ENCODE data around the gene ATF7IP2.
"Not testable (repeated sequence)": the region's sequence is repeated elsewhere in the genome, so short reads cannot be mapped to it uniquely, and the experiment has no call there.

Gene ATF7IP2

GRCh38 chr16:10349851-10350250 lies 36.0 kb upstream of the ATF7IP2 start:
- TF ChIP-seq, protein P1, sequence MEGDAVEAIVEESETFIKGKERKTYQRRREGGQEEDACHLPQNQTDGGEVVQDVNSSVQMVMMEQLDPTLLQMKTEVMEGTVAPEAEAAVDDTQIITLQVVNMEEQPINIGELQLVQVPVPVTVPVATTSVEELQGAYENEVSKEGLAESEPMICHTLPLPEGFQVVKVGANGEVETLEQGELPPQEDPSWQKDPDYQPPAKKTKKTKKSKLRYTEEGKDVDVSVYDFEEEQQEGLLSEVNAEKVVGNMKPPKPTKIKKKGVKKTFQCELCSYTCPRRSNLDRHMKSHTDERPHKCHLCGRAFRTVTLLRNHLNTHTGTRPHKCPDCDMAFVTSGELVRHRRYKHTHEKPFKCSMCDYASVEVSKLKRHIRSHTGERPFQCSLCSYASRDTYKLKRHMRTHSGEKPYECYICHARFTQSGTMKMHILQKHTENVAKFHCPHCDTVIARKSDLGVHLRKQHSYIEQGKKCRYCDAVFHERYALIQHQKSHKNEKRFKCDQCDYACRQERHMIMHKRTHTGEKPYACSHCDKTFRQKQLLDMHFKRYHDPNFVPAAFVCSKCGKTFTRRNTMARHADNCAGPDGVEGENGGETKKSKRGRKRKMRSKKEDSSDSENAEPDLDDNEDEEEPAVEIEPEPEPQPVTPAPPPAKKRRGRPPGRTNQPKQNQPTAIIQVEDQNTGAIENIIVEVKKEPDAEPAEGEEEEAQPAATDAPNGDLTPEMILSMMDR (IDR thresholded peaks at IDR 0.05; ENCODE audit: extremely low read depth, missing control alignments): no peak
- DNase-seq (ENCODE audit: low spot score): no peak

GRCh38 chr16:10352262-10352661 lies 33.6 kb upstream of the ATF7IP2 start:
- TF ChIP-seq, protein P1 (IDR thresholded peaks at IDR 0.05; ENCODE audit: extremely low read depth, missing control alignments): no peak
- DNase-seq (ENCODE audit: low spot score): no peak

DNA sequence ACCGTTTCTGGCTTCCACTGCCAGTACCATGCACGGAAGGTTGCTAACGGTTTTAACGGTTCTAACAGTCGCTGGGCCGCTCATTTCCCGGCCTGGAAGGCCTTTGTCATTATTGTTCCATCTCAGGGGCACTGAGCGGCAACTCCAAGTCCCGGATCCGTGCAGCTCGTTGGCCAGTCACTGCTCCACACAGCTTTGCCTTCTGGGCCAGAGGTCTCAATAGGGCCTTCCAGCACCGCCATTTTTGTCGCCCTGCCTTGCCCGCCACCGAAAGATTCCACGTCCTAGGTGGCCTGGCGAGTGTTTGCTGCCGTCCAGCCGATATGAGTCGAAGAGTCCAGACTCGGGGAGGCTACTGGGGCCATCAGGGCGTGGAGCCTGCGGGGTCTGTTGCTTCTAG lies 30.3 kb upstream of the ATF7IP2 start:
- no peak for DNase-seq (ENCODE audit: low spot score)
- TF ChIP-seq, protein P1 (IDR thresholded peaks at IDR 0.05; ENCODE audit: extremely low read depth, missing control alignments): no peak

- no peak for DNase-seq (ENCODE audit: low spot score)
- TF ChIP-seq, protein P1 (IDR thresholded peaks at IDR 0.05; ENCODE audit: extremely low read depth, missing control alignments): no peak
Observed at GRCh38 chr16:10356870-10357842, 28.7 kb upstream of the ATF7IP2 start.

GRCh38 chr16:10361747-10362076 lies 24.1 kb upstream of the ATF7IP2 start:
- DNase-seq (ENCODE audit: low spot score): not testable (repeated sequence)

GRCh38 chr16:10362077-10362863 lies 23.6 kb upstream of the ATF7IP2 start:
- TF ChIP-seq, protein P1 (IDR thresholded peaks at IDR 0.05; ENCODE audit: extremely low read depth, missing control alignments): no peak
- DNase-seq (ENCODE audit: low spot score): no peak

DNA sequence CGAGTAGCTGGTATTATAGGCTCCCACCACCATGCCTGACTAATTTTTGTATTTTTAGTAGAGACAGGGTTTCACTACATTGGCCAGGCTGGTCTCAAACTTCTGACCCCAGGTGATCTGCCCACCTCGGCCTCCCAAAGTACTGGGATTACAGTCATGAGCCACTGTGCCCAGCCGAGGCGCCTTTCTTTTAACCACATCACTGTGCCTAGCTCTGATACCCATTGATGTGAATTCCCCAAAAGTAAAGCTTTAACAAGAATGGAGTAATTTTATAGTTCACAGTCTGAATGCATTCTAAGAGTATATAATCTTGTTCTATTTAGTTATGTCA lies 23.0 kb upstream of the ATF7IP2 start:
- DNase-seq (ENCODE audit: low spot score): not testable (repeated sequence)

DNA sequence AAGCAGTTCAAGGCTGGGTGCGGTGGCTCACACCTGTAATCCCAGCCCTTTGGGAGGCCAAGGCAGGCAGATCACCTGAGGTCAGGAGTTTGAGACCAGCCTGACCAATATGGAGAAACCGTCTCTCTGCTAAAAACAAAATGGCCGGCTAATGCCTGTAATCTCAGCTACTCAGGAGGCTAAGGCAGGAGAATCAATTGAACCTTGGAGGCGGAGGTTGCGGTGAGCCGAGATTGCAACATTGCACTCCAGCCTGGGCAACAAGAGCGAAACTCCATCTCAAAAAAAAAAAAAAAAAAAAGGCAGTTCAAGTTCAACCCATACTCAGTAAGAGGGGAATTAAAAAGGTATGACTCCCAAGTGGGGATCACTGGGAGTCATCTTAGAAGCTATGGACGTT lies 19.2 kb upstream of the ATF7IP2 start:
- not testable (repeated sequence) for DNase-seq (ENCODE audit: low spot score)

All from GM20000 (cell line).